ENCODE results near the gene CCK.
A peak's percentile ranks its signal among the peaks of the same experiment; 100 is the strongest.
"Not testable (repeated sequence)": the region's sequence is repeated elsewhere in the genome, so short reads cannot be mapped to it uniquely, and the experiment has no call there.

Gene CCK

GRCh38 chr3:42266085-42266484 is at the start of gene CCK:
CCK (minus strand) TSS chr3:42266185; CDS start chr3:42263630, 2,555 bp downstream.
- DNase-seq = no peak

GRCh38 chr3:42314411-42314810 is 48.4 kb upstream of the CCK start:
- DNase-seq = no peak

GRCh38 chr3:42308651-42309050 is 42.7 kb upstream of the CCK start:
- no peak for DNase-seq

GRCh38 chr3:42306499-42306898 is 40.5 kb upstream of the CCK start:
- DNase-seq = no peak

GRCh38 chr3:42302924-42303634 is 37.1 kb upstream of the CCK start:
- DNase-seq = no peak

GRCh38 chr3:42301446-42302175 is 35.6 kb upstream of the CCK start:
- DNase-seq = no peak

GRCh38 chr3:42300778-42301177 is 34.8 kb upstream of the CCK start:
- no peak for DNase-seq

GRCh38 chr3:42300013-42300412 is 34.0 kb upstream of the CCK start:
- DNase-seq = peak; percentile 55

- no peak for DNase-seq
Measured at GRCh38 chr3:42298259-42298658, 32.3 kb upstream of the CCK start.

- no peak for DNase-seq
Measured at GRCh38 chr3:42292009-42292408, 26.0 kb upstream of the CCK start.

- no peak for DNase-seq
Measured at GRCh38 chr3:42290966-42291714, 25.2 kb upstream of the CCK start.

GRCh38 chr3:42289026-42289425 is 23.0 kb upstream of the CCK start:
- no peak for DNase-seq

- no peak for DNase-seq
Measured at GRCh38 chr3:42288385-42288784, 22.4 kb upstream of the CCK start.

- DNase-seq = not testable (repeated sequence)
Measured at GRCh38 chr3:42287423-42287822, 21.4 kb upstream of the CCK start.

- no peak for DNase-seq
Measured at GRCh38 chr3:42277676-42278075, 11.7 kb upstream of the CCK start.

GRCh38 chr3:42276141-42277132 is 10.5 kb upstream of the CCK start:
- no peak for DNase-seq

- DNase-seq = no peak
Measured at GRCh38 chr3:42275217-42275616, 9.2 kb upstream of the CCK start.

- DNase-seq = no peak
Measured at GRCh38 chr3:42274266-42274665, 8.3 kb upstream of the CCK start.

- DNase-seq = no peak
Measured at GRCh38 chr3:42273361-42273760, 7.4 kb upstream of the CCK start.

GRCh38 chr3:42271786-42272185 is 5.8 kb upstream of the CCK start:
- DNase-seq = no peak

GRCh38 chr3:42270561-42270960 is 4.6 kb upstream of the CCK start:
- DNase-seq = no peak

- DNase-seq = no peak
Measured at GRCh38 chr3:42269647-42270046, 3.7 kb upstream of the CCK start.

GRCh38 chr3:42267878-42268277 is 1.9 kb upstream of the CCK start:
- DNase-seq = no peak
